GM19468 (cell line): Measurements from ENCODE around the gene MEIOB.
"Not testable (repeated sequence)": the region's sequence is repeated elsewhere in the genome, so short reads cannot be mapped to it uniquely, and the experiment has no call there.

Experiments used
- ATAC-seq: cut with Tn5 transposase; IDR thresholded peaks from one replicate; pipeline ENCODE4 v1.9.1; 2021; ENCODE audit warnings: mild to moderate bottlenecking, moderate library complexity, moderate number of reproducible peaks; ENCODE audit not compliant: unreplicated experiment; ENCODE audit errors: extremely low read depth

MEIOB gene

DNA sequence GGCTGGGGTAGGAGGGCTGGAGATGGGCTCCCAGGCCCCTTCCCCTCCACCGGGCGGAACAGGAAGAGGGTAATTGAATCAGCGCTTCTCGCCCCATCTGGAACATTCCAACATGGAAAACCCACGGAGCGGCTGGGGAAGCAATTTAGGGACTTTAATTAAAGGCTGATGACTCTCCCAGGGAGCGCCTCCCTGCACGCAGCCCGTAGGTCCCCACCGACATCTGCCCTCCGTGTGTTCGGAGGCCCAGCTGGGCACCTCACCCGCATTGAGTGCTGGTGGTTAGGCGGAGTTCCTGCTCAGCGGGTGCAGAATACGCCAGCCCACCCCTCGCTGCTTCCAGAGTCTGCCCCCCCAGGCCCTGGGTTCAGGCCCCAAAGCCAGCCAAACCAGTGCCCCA, 36.2 kb upstream of the MEIOB start:
- ATAC-seq: no peak

DNA sequence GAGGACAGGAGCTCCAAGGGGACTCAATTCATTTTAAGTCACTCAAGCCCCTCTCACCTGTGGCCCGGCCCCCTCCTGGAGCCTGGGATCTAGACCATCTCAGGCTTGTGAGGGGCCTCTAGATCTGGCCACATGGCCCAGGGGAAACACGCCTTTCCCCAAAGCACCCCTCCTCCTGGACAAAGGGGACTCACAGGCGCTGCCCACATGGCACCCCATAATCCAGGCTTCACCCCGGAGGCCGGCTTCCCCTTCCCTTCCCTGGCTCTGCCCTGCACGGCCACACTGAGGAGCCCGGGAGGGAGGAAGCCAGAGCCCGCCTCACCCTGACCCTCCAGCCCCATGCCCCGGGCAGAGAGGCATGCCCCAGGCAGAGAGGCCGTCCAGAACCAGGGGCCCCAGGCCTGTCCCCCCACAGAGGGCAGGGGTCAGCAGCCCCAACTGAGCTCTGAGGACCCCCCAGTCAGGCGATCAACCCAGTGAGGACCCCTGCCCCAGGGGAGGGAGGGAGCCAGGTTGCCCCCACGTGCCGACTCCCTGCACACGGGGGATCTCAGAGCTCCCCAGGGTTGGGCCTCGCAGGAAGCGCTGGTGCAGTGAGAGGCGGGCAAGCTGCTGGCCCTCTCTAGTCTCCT, 35.4 kb upstream of the MEIOB start:
- no peak for ATAC-seq

DNA sequence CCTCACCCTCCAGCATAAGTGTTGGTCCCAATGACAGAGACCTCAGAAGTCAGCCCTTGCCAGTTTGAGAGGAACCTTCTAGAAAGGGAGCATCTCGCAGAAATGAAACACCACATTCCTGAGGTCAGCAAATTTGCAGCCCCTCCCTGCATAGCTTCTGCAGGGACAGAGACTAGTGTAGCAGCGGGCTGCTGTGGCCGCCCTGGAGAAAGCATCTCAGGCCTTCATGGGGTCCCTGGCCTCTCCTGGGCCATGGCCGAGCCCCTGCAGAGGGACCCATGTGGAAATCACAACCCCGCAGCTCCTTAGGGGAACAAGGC, 34.8 kb upstream of the MEIOB start:
- no peak for ATAC-seq

DNA sequence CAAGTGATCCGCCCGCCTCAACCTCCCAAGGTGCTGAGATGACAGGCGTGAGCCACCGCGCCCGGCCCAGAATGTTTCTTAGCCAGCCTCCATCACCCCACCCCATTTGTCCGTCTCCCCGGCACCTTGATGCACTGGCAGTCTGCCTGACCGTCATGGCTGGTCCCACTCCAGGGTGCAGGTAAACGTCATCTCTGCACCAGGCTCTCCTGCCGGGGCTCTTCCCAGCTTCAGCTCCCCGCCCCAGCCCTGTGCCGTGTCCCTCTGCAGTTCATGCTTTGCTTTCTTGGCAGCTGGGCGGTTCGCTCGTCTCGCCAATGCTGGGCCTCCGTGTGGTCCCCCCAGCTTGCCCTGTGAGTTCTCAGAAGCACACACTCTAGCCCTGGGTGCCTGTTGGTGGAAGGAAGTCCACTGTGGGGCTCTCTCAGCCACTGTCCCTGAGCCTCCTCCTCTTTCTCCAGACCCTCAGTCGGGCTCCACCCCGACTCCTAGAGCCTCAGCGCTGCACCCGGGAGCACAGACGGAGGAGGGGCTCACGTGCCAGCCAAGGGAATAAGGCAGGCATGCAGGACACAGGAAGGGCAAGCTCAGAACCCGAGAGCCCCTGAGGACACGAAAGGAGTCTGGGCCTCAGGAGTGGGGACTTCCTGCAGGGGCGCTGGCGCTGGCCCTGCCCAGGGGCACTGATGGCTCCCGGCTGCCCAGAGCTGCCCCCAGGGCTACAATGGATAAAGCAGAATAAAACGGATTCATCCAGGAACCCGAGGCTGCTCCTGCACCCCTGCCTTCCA, 34.3 kb upstream of the MEIOB start:
- ATAC-seq: no peak

DNA sequence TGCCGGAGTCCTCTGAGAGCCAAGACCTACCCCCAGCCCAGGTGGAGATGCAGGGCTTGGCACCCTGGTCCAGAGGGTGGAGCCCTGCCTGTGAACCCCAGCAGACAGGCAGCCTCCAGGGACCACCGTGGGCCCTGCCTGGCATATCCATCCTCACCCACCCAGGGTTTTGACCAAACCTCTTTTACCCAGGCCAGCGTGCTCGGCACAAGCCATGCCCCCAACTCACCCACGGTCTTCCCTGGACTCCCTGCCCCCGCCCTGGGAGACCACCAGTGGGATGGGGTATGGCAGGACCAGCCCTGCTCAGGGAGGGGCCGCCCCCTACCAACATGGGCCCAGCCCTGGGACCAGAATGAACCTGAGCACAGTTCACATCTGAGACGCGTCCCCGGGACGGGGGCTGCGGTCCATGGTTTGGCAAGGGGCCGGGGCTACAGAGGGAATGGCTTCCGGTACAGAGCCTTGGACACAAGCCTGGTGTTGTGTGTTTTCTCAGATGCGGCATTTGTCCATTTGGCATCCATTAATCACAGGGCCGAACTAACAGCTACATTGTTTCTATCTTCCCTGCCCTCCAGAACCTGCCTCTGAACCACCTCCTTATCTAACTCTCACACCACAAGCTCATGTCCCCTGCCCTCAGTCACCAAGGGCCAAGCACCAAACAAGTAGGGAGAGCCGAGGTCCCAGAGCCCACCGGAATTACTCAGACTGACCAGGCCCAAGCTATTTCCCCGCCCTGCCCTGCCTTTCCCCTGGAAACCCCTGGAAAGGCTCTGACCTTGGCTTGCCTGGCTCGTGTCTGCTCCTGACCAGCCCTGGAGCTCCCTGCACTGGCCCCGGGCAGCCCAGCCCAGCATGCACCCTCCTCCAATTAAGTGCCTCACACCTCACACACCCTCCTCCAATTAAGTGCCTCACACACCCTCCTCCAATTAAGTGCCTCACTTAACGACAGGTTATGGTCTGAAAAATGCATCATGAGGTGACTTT, 32.2 kb upstream of the MEIOB start:
- ATAC-seq: no peak

- no peak for ATAC-seq
Measured at GRCh38 chr16:1903220-1903574, 31.2 kb upstream of the MEIOB start.

GRCh38 chr16:1902547-1903219, 30.7 kb upstream of the MEIOB start:
- ATAC-seq: no peak

DNA sequence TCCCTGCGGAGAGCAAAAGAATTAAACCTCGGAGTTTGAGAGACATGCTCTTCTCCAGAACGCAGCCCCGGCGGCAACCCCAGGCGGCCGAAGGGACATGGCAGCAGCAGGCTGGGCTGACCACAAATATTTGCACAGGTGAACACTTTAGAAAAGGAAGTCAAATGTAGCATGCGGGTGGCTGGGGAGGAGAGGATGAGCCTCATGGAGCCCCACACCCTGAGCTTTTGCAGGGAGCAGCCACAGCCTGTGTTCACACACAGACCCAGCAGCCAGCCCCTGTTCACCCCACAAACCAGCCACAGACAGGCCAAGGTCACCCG, 28.4 kb upstream of the MEIOB start:
- ATAC-seq: no peak

GRCh38 chr16:1899641-1900451, 27.9 kb upstream of the MEIOB start:
- ATAC-seq: no peak

DNA sequence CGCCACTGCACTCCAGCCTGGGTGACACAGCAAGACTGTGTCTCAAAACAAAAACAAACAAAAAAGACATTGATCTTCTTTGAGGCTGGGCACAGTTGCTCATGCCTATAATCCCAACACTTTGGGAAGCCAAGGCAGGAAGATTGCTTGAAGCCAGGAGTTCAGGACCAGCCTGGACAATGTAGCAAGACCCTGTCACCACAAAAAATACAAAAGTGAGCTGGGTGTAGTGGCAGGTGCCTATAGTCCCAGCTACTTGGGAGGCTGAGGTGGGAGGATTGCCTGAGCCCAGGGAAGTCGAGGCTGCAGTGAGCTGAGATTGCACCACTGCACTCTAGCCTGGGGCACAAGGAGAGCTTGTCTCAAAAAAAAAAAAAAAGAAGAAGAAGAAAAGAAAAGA, 25.7 kb upstream of the MEIOB start:
- not testable (repeated sequence) for ATAC-seq

DNA sequence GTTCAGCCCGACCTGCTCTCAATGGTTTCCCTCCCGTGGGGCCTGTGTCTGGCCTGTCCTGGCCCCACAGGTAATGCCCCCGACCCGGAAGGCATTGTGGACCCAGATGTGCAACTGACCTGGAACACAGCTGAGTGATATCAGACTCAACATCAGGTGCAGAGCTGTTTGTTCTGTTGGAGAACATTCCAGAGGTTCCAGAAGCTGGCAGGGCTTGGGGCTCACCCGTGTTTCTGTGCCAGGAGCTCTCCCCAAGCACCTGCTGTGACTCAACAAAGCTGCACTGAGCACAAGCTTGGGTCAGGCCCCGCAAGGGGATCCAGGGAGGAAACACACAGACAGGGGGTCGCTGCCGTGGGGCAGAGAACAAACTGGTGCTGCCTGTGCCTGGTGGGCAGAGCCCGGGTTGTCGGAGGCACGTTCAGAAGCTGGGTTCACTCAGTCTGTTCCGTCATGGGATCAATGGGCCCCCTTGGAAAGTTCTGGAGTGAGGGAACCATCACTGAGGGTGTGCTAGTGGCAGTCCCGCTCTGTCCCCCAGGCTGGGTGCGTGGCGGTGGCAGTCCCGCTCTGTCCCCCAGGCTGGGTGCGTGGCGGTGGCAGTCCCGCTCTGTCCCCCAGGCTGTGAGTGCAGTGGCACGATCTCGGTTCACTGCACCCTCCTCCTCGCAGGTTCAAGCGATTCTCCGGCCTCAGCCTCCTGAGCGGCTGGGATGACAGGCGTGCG, 24.1 kb upstream of the MEIOB start:
- ATAC-seq: no peak

DNA sequence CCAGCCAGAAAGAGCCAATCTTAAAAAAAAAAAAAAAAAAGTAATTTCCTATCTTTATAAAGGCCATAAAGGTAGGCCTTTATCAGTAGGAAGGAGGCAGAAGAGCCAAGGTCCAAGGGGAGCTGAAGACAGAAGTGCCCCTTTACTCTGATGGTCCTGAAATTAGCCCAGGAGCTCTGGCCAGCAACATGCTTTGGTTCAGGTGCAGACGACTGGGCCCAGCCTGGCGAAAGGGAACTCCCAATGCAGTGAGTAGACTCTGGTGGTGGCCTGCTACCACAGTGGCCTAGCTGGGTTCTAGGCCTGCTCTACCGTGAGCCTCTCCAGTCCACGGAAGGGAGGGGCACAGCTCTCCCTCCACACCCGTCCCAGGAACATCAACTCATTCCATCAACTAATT, 23.1 kb upstream of the MEIOB start:
- ATAC-seq: no peak

- ATAC-seq: no peak
Measured at GRCh38 chr16:1890708-1891050, 18.7 kb upstream of the MEIOB start.

DNA sequence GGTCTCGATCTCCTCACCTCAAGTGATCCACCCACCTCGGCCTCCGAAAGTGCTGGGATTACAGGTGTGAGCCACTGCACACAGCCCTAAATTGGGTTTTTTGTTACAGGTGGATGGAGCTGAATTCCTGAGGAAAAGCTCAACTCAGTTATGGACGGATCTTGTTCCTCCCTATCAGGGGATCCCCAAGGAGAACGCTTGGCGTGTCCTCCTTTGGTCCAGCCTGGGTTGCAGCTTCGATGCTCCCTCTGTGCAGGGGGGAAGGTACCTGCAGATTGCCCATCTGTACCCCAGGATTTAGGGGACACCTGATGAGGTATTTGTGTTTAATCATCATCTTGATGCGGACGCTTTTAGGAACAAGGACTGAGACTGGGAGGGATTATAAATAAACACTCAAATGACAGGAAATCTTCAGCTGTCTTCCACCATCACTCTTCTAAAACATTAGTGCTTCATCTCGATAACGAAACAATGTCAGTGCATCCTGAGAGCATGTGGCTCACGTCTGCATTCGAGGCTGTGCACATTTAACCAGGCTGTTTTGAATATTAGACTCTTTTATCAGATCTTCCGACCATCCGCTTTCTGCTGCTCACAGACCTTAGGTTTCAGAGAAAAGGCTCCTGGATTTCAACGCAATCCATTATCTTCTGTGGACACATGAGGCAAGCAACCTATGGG, 18.2 kb upstream of the MEIOB start:
- ATAC-seq: no peak

- ATAC-seq: no peak
Measured at GRCh38 chr16:1887711-1888354, 15.9 kb upstream of the MEIOB start.

DNA sequence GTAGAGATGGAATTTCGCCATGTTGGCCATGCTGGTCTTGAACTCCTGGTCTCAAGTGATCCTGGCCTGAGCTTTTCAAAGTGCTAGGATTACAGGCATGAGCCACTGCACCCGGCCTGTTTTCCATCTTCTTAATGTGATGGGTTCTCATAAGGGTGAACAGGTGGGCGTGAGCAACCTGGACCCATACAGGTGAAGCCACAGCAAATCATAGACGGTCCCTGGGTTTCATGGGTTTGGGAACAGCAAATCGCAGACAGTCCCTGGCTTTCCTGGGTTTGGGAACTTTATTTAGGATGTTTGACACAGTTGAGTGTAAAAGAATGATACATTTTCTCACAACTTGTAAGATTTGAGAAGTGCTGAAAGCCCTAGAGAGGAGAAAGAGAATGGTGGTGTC, 12.9 kb upstream of the MEIOB start:
- ATAC-seq: no peak

DNA sequence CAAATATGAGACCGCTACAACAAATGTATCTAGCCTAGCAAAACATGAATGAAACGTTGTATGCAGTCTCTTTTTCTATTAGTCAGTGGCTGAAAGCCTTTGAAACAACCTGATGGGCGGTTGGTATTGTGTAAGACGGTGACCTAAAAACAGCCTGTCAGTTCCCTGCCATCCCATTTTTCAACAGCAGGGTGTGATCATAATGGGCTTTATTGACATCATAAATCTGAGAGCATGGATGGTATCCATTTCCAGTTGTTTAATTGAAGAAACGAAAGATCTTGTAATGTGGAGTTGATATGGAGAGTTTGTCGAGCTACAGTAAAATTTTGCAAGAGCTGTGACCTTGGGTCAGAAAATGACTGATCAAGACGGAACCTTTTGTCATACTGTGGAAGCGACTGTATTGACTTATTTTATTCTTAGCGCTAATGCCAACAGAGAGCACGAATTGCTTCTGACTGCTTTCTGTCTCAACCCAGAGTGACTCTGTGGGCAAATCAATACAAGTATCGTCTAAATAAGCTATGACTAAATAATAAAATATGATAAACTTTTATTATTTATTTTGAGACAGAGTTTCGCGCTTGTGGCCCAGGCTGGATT, 12.3 kb upstream of the MEIOB start:
- ATAC-seq: no peak

DNA sequence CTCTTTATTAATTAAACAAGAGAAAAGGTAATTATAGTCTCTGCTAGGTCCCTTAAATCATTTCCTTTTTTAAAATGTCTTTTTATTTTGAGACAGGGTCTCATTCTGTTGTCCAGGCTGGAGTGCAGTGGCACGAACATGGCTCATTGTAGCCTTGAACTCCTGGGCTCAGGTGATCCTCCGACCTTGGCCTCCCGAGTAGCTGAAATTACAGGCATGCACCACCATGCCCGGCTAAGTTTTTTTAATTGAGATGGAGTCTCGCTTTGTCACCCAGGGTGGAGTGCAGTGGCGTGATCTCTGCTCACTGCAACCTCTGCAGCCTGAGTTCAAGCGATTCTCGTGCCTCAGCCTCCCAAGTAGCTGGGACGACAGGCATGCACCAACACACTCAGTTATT, 9.2 kb upstream of the MEIOB start:
- not testable (repeated sequence) for ATAC-seq
